Lung microvascular endothelial cell (primary cell): ENCODE data around the gene EPS8. TPM values are rescaled to one million over a fixed set of nuclear protein-coding genes. Genes with fewer than 3 reads are reported as not detected.

Experiments
- DNase-seq, 2 donors: peaks; one replicate each; pipeline versions ENCODE4 v3.0.0 to v3.0.0-alpha.2; 2010; ENCODE audit warnings: low read depth in 2 of 2
- total RNA-seq: library from RNA; depleted of rRNA; stranded (reverse); fragments of >200 nt; gene quantifications from 2 replicates; pipeline ENCODE4 v1.2.1, GENCODE V29; 2014

The EPS8 gene
- total RNA-seq, 1 donor from 2014 or later: 1.6 TPM

- DNase-seq: no peak
These were observed 180.8 kb downstream of the EPS8 start for GRCh38 chr12:15608406-15608805.

GRCh38 chr12:15605881-15606590, 183.2 kb downstream of the EPS8 start:
- peak; percentile 53 to 62 for DNase-seq

- no peak for DNase-seq
These were observed 185.6 kb downstream of the EPS8 start for GRCh38 chr12:15603474-15604085.

GRCh38 chr12:15602051-15602672, 187.0 kb downstream of the EPS8 start:
- DNase-seq: no peak

- DNase-seq: peak in 1 of 2 donors; percentile 34
These were observed 187.9 kb downstream of the EPS8 start for GRCh38 chr12:15601210-15601800.

GRCh38 chr12:15600223-15600935, 188.8 kb downstream of the EPS8 start:
- no peak for DNase-seq

GRCh38 chr12:15599266-15600037, 189.7 kb downstream of the EPS8 start:
- peak; percentile 64 to 93 for DNase-seq

- DNase-seq: no peak
These were observed 191.9 kb downstream of the EPS8 start for GRCh38 chr12:15597125-15597830.

GRCh38 chr12:15596174-15596573, 193.0 kb downstream of the EPS8 start:
- DNase-seq: peak in 1 of 2 donors; percentile 52

GRCh38 chr12:15592934-15593333, 196.3 kb downstream of the EPS8 start:
- DNase-seq: peak; percentile 57 to 72

GRCh38 chr12:15591811-15592210, 197.4 kb downstream of the EPS8 start:
- DNase-seq: no peak

GRCh38 chr12:15590180-15590826, 198.9 kb downstream of the EPS8 start:
- DNase-seq: peak; percentile 71 to 76

- no peak for DNase-seq
These were observed 199.7 kb downstream of the EPS8 start for GRCh38 chr12:15589328-15590032.

- peak; percentile 84 to 86 for DNase-seq
These were observed 204.7 kb downstream of the EPS8 start for GRCh38 chr12:15584366-15585041.

GRCh38 chr12:15583804-15584203, 205.4 kb downstream of the EPS8 start:
- DNase-seq: no peak

GRCh38 chr12:15581006-15581405, 208.2 kb downstream of the EPS8 start:
- DNase-seq: no peak

GRCh38 chr12:15580431-15580830, 208.8 kb downstream of the EPS8 start:
- DNase-seq: no peak
